GM12878 (cell line): ENCODE measurements around the gene ADAM30. TPM values are rescaled to one million over a fixed set of nuclear protein-coding genes. Genes with fewer than 3 reads are reported as not detected.

Experiments used
- ATAC-seq: fragments of 200-7000 bp; cut with Tn5 transposase; 3 replicates; pipeline ENCODE4 v1.9.1; 2020; ENCODE audit warnings: mild to moderate bottlenecking, moderate library complexity
- BruUV-seq: library from RNA; stranded (reverse); fragments of 400-500 nt; replicated peaks from 2 replicates; lab custom pipeline; 2021; lab: Mats Ljungman, UMichigan
- CTCF ChIA-PET: fragments of 300-600 bp; sonication (Branson Sonifier 250); formaldehyde crosslinking; extraction: SDS; loops from one replicate; lab custom pipeline; 2021; ENCODE audit warnings: inconsistent platforms; lab: Yijun Ruan, JAX
- POLR2A ChIA-PET: fragments of 350-600 bp; formaldehyde crosslinking; extraction: SDS; loops from one replicate; lab custom pipeline; 2021; ENCODE audit warnings: inconsistent platforms; lab: Charles Lee
- RAD21 ChIA-PET: fragments of 300-600 bp; sonication (Branson Sonifier 250); formaldehyde crosslinking; loops from one replicate; lab custom pipeline; 2023; ENCODE audit warnings: antibody characterized with exemption; ENCODE audit not compliant: unreplicated experiment; lab: Charles Lee
- SMC1A ChIA-PET: fragments of 300-600 bp; sonication (Branson Sonifier 250); formaldehyde crosslinking; loops from one replicate; lab custom pipeline; 2023; ENCODE audit not compliant: unreplicated experiment, uncharacterized antibody; lab: Charles Lee
- DNase-seq: peaks from one replicate; pipeline ENCODE4 v3.0.0-alpha.2; 2011; ENCODE audit warnings: low read depth, low spot score
- FAIRE-seq: peaks from 3 replicates; lab custom pipeline; 2011; peaks lifted over from hg19 to GRCh38; lab: Jason Lieb, UNC
- H2AFZ ChIP-seq: 2 replicates; pipeline ENCODE4 v1.6.0; 2011; ENCODE audit warnings: low read depth, low read length, control low read depth; ENCODE audit not compliant: control insufficient read depth
- H3K27ac ChIP-seq: 2 replicates; pipeline ENCODE4 v1.5.1; 2011; ENCODE audit warnings: control low read depth; ENCODE audit not compliant: control insufficient read depth, insufficient read depth
- H3K27me3 ChIP-seq, 2 experiments: replicated peaks in 1 of 2; 2 replicates each; pipeline versions ENCODE4 v1.6.0 to v1.6.1; 2011; ENCODE audit warnings: low read length in 1 of 2; ENCODE audit not compliant: control insufficient read depth in 2 of 2, insufficient read depth in 2 of 2
- H3K36me3 ChIP-seq, 2 experiments: 2 replicates each; pipeline ENCODE4 v1.5.1; 2011; ENCODE audit warnings: low read length in 1 of 2; ENCODE audit not compliant: control insufficient read depth in 2 of 2, insufficient read depth in 2 of 2
- H3K4me1 ChIP-seq: 2 replicates; pipeline ENCODE4 v1.6.1; 2011; ENCODE audit warnings: mild to moderate bottlenecking, low read length, moderate library complexity, mixed read lengths; ENCODE audit not compliant: control insufficient read depth, insufficient read depth
- H3K4me2 ChIP-seq: 2 replicates; pipeline ENCODE4 v1.6.0; 2011; ENCODE audit warnings: control low read depth; ENCODE audit not compliant: control insufficient read depth, insufficient read depth
- H3K4me3 ChIP-seq: fragments of 200-600 bp; sonication (generic); 2 replicates; pipeline ENCODE4 v1.5.1; 2016
- H3K79me2 ChIP-seq: 2 replicates; pipeline ENCODE4 v1.6.0; 2011; ENCODE audit warnings: low read length; ENCODE audit not compliant: control insufficient read depth, insufficient read depth
- H3K9ac ChIP-seq: 2 replicates; pipeline ENCODE4 v1.8.0; 2011; ENCODE audit warnings: low read length, control low read depth, mixed read lengths; ENCODE audit not compliant: control insufficient read depth, insufficient read depth
- H3K9me3 ChIP-seq: replicated peaks from 3 replicates; pipeline ENCODE4 v1.5.1; 2011; ENCODE audit warnings: mild to moderate bottlenecking, low read length; ENCODE audit not compliant: control insufficient read depth, insufficient read depth
- H4K20me1 ChIP-seq: 2 replicates; pipeline ENCODE4 v1.6.0; 2011; ENCODE audit not compliant: control insufficient read depth, insufficient read depth
- BACH1 ChIP-seq: fragments of 450-650 bp; IDR thresholded peaks from 2 replicates; pipeline ENCODE4 v1.6.1; 2017; ENCODE audit warnings: mild to moderate bottlenecking, borderline replicate concordance
- CHD1 ChIP-seq: IDR thresholded peaks from 2 replicates; pipeline ENCODE4 v1.6.1; 2012; ENCODE audit warnings: low read depth, low read length, improper control_type of control experiment
- CHD2 ChIP-seq: IDR thresholded peaks from 2 replicates; pipeline ENCODE4 v1.6.1; 2011; ENCODE audit warnings: low read depth, low read length, improper control_type of control experiment, borderline replicate concordance
- CREM ChIP-seq: IDR thresholded peaks from 2 replicates; pipeline ENCODE4 v1.6.1; 2014; ENCODE audit warnings: antibody characterized with exemption, low read depth
- E2F8 ChIP-seq: fragments of 450-650 bp; IDR thresholded peaks from 2 replicates; pipeline ENCODE4 v1.6.1; 2018; ENCODE audit warnings: mild to moderate bottlenecking, low read depth, moderate library complexity; ENCODE audit not compliant: partially characterized antibody
- EP300 ChIP-seq, 2 experiments: fragments of 150-350 bp in 1 of 2; IDR thresholded peaks; 2 replicates each; pipeline ENCODE4 v1.6.1; 2011 to 2012; ENCODE audit warnings: low read depth in 2 of 2, low read length in 2 of 2, borderline replicate concordance in 1 of 2, improper control_type of control experiment in 1 of 2, inconsistent platforms in 1 of 2; ENCODE audit not compliant: control insufficient read depth in 1 of 2
- HDGF ChIP-seq: fragments of 450-650 bp; IDR thresholded peaks from 2 replicates; pipeline ENCODE4 v1.6.1; 2016; ENCODE audit warnings: antibody characterized with exemption
- SP1 ChIP-seq: IDR thresholded peaks from one replicate; pipeline ENCODE4 v1.6.1; 2011; ENCODE audit warnings: low read depth, low read length
- TCF7 ChIP-seq: IDR thresholded peaks from 2 replicates; pipeline ENCODE4 v1.6.1; 2014; ENCODE audit warnings: antibody characterized with exemption, borderline replicate concordance
- WGBS: methylation state at CpG from one replicate; pipeline ENCODE4 v1.1.6; 2016; ENCODE audit warnings: low lambda C conversion rate; ENCODE audit not compliant: insufficient replicate concordance, insufficient coverage; ENCODE audit errors: missing lambda C conversion rate; 5-methylcytosine and 5-hydroxymethylcytosine counted together
- in situ Hi-C: fragments of 300-500 bp; cut with MboI; formaldehyde crosslinking; loops from 9 replicates; pipeline ENCODE4 v1.14.3; 2018; ENCODE audit warnings: mixed read lengths
- intact Hi-C: fragments of 100-400 bp; cut with micrococcal nuclease; formaldehyde crosslinking; loops from one replicate; pipeline ENCODE4 v1.14.2; 2022; ENCODE audit not compliant: unreplicated experiment
- polyA plus RNA-seq, 11 experiments: library from polyadenylated mRNA; depleted of rRNA in 4 of 11; unstranded in 6 of 11; stranded (reverse) in 5 of 11; fragments of >200 nt; fragmentation: Nextera tagmentation in 4 of 11; fragmentation: Illumina TruSeq in 1 of 11; extraction: Ambion mirVana in 4 of 11; extraction: Trizol in 1 of 11; gene quantifications; 1 replicate in 1 of 11; 2 replicates in 10 of 11; pipeline versions ENCODE4 v1.2.1 to v1.2.3, GENCODE V29; 2011 to 2016; ENCODE audit warnings: inconsistent platforms in 2 of 11, missing spikeins in 2 of 11, low read depth in 1 of 11
- total RNA-seq, 4 experiments: library from RNA; depleted of rRNA in 3 of 4; stranded (reverse); fragments of >200 nt in 3 of 4; fragmentation: Illumina TruSeq in 1 of 4; extraction: Trizol in 1 of 4; gene quantifications; 2 replicates each; pipeline versions ENCODE4 v1.2.1 to v1.2.3, GENCODE V29; 2013 to 2021

Gene ADAM30
- total and polyA plus RNA-seq, 10 of the 15 experiments (the other 5 are each of a cell fraction or from before 2014, with no cell fraction given) = not detected

- RAD21 ChIA-PET = no interaction called here
- in situ Hi-C loops = loop anchor here (10.0 kb wide), 1 partner anchor 55 kb away; no protein-coding TSS in a partner anchor
Measured at GRCh38 chr1:119879510-119880434, 16.5 kb downstream of the ADAM30 start.

More at GRCh38 chr1:119879510-119880434, 16.5 kb downstream of the ADAM30 start:
- TF ChIP-seq CHD1 = no peak
- no peak for TF ChIP-seq BACH1
- TF ChIP-seq EP300 (IDR thresholded peaks at IDR 0.05; ENCODE audit: borderline replicate concordance in 1 of 2, control insufficient read depth in 1 of 2, low read depth in 2 of 2, low read length in 2 of 2) = no peak
- no peak for TF ChIP-seq TCF7
- TF ChIP-seq HDGF = no peak
- TF ChIP-seq CHD2 = no peak
- TF ChIP-seq SP1 = no peak
- no peak for TF ChIP-seq E2F8
- TF ChIP-seq CREM = no peak
- no peak for ATAC-seq
- no peaks in the 10 kb centered on the region for H3K36me3 ChIP-seq
- FAIRE-seq = no peak
- no peak overlapping the region for H3K4me2 ChIP-seq
- H3K27ac ChIP-seq = no peak overlapping the region
- BruUV-seq = no TSS peak
- intact Hi-C loops = no loop called here
- H3K79me2 ChIP-seq = no peaks in the 10 kb centered on the region
- no peaks in the 10 kb centered on the region for H3K9me3 ChIP-seq
- H2AFZ ChIP-seq = no peak overlapping the region
- H3K4me1 ChIP-seq = no peaks in the 10 kb centered on the region
- CTCF ChIA-PET = interaction anchor here (0.8 kb wide), 1 partner anchor 9 kb away, joined by 3 read pairs; no protein-coding TSS in a partner anchor
- WGBS = 32% methylated on average over 12 of the region's 12 CpGs
- SMC1A ChIA-PET = no interaction called here
- no peak for DNase-seq
- no peak overlapping the region for H3K4me3 ChIP-seq
- no peaks in the 10 kb centered on the region for H4K20me1 ChIP-seq
- POLR2A ChIA-PET = no interaction called here
- peaks cover 0 to 3% of the 10 kb centered on the region in 2 experiments; a peak in 2 of 4 replicates for H3K27me3 ChIP-seq
- H3K9ac ChIP-seq = no peak overlapping the region
